ENCODE results near the gene OLFML2A.

GRCh38 chr9:124761196-124761595, 15.7 kb upstream of the OLFML2A start:
- no peak for TF ChIP-seq CTCF (conservative IDR thresholded peaks at IDR 0.05; ENCODE audit: low read length)
- TF ChIP-seq EZH2phosphoT487 (IDR thresholded peaks at IDR 0.05; ENCODE audit: borderline replicate concordance, low read depth, low read length): no peak

Measured in OCI-LY7 (cell line).